K562 (cell line): ENCODE measurements around the gene UBE2H. TPM values are rescaled to one million over a fixed set of nuclear protein-coding genes. Genes with fewer than 3 reads are reported as not detected.

Source experiments
- ATAC-seq: fragments of 200-7000 bp; cut with Tn5 transposase; 3 replicates; pipeline ENCODE4 v1.9.1; 2020; ENCODE audit warnings: moderate library complexity
- BruUV-seq: library from RNA; stranded (reverse); fragments of 400-500 nt; replicated peaks from 2 replicates; lab custom pipeline; 2021; lab: Mats Ljungman, UMichigan
- CTCF ChIA-PET: fragments of 300-600 bp; formaldehyde crosslinking; extraction: SDS; loops from one replicate; lab custom pipeline; 2021; ENCODE audit warnings: low intra/inter-chr PET ratio; lab: Yijun Ruan, JAX
- POLR2A ChIA-PET: fragments of 300-600, 350-650 bp; sonication (Branson Sonifier 250); formaldehyde crosslinking; extraction: SDS; loops from one replicate; lab custom pipeline; 2021; ENCODE audit warnings: antibody characterized with exemption, inconsistent platforms; lab: Yijun Ruan, JAX
- DNase-seq, 4 experiments: peaks; one replicate each; pipeline versions ENCODE4 v3.0.0 to v3.0.0-alpha.2; 2011 to 2018; ENCODE audit warnings: low spot score in 3 of 4, mixed read lengths in 3 of 4; ENCODE audit errors: extremely low read depth in 1 of 4
- FAIRE-seq: peaks from 2 replicates; lab custom pipeline; 2011; peaks lifted over from hg19 to GRCh38; lab: Jason Lieb, UNC
- H2AFZ ChIP-seq: 2 replicates; pipeline ENCODE4 v1.6.0; 2011; ENCODE audit warnings: low read depth, low read length, control low read depth, inconsistent platforms
- H3K27ac ChIP-seq: fragments of 200-600 bp; 3 replicates; pipeline ENCODE4 v1.8.0; 2011; ENCODE audit warnings: low read depth, mild to moderate bottlenecking, control low read depth, inconsistent platforms, low read length, moderate library complexity, mixed read lengths; ENCODE audit errors: extremely low read depth
- H3K27me3 ChIP-seq, 2 experiments: fragments of 300-600 bp in 1 of 2; 2 replicates in 1 of 2; 3 replicates in 1 of 2; pipeline versions ENCODE4 v1.6.0 to v1.8.0; 2011; ENCODE audit warnings: inconsistent platforms in 2 of 2, low read length in 2 of 2, mild to moderate bottlenecking in 1 of 2, mixed read lengths in 1 of 2, moderate library complexity in 1 of 2; ENCODE audit not compliant: control insufficient read depth in 2 of 2, insufficient read depth in 2 of 2
- H3K36me3 ChIP-seq: fragments of 300-600 bp; 3 replicates; pipeline ENCODE4 v1.8.0; 2011; ENCODE audit warnings: mild to moderate bottlenecking, low read length, inconsistent platforms; ENCODE audit not compliant: control insufficient read depth, insufficient read depth
- H3K4me1 ChIP-seq, 2 experiments: fragments of 200-600 bp in 1 of 2; replicated peaks in 1 of 2; 2 replicates in 1 of 2; 3 replicates in 1 of 2; pipeline versions ENCODE4 v1.5.1 to v1.8.0; 2011; ENCODE audit warnings: inconsistent platforms in 2 of 2, low read length in 2 of 2, mild to moderate bottlenecking in 1 of 2, mixed read lengths in 1 of 2, moderate library complexity in 1 of 2; ENCODE audit not compliant: control insufficient read depth in 2 of 2, insufficient read depth in 2 of 2
- H3K4me2 ChIP-seq: 2 replicates; pipeline ENCODE4 v1.6.1; 2011; ENCODE audit warnings: low read length, control low read depth, inconsistent platforms, mixed read lengths; ENCODE audit not compliant: insufficient read depth
- H3K4me3 ChIP-seq: fragments of 200-600 bp; sonication (generic), shearing (Covaris generic); 2 replicates; pipeline ENCODE4 v1.5.1; 2016; ENCODE audit warnings: control low read depth, inconsistent platforms
- H3K79me2 ChIP-seq: fragments of 200-600 bp; 3 replicates; pipeline ENCODE4 v1.8.0; 2011; ENCODE audit warnings: low read length, inconsistent platforms; ENCODE audit not compliant: control insufficient read depth, insufficient read depth
- H3K9ac ChIP-seq, 2 experiments: 2 replicates each; pipeline versions ENCODE4 v1.6.0 to v1.6.1; 2011; ENCODE audit warnings: low read depth in 2 of 2, low read length in 2 of 2, control low read depth in 1 of 2, inconsistent platforms in 1 of 2, mild to moderate bottlenecking in 1 of 2, mixed read lengths in 1 of 2; ENCODE audit not compliant: insufficient read depth in 1 of 2
- H3K9me1 ChIP-seq: one replicate; pipeline ENCODE4 v1.6.0; 2011; ENCODE audit warnings: inconsistent platforms, mild to moderate bottlenecking, low read length, moderate library complexity; ENCODE audit not compliant: control insufficient read depth, insufficient read depth
- H3K9me3 ChIP-seq: replicated peaks from 2 replicates; pipeline ENCODE4 v1.5.1; 2011; ENCODE audit warnings: low read depth, low read length, inconsistent platforms; ENCODE audit not compliant: control insufficient read depth, insufficient read depth
- H4K20me1 ChIP-seq: replicated peaks from 2 replicates; pipeline ENCODE4 v1.6.1; 2011; ENCODE audit warnings: low read length, inconsistent platforms, mixed read lengths; ENCODE audit not compliant: control insufficient read depth, insufficient read depth
- CBX2 ChIP-seq: fragments of 200-600 bp; sonication (generic); IDR thresholded peaks from one replicate; pipeline ENCODE4 v1.6.1; 2012; ENCODE audit warnings: mild to moderate bottlenecking, low read length, inconsistent platforms; ENCODE audit not compliant: insufficient read depth, poor library complexity, severe bottlenecking
- CGGBP1 ChIP-seq: fragments of 250-450 bp; sonication (Bioruptor Pico); IDR thresholded peaks from 2 replicates; pipeline ENCODE4 v1.9.0; 2021; ENCODE audit warnings: mild to moderate bottlenecking
- FOS ChIP-seq: IDR thresholded peaks from 3 replicates; pipeline ENCODE4 v1.6.1; 2011; ENCODE audit not compliant: insufficient read length; ENCODE audit errors: extremely low read depth
- HMBOX1 ChIP-seq: sonication (generic); IDR thresholded peaks from 2 replicates; pipeline ENCODE4 v1.6.1; 2016
- HNRNPUL1 ChIP-seq: fragments of 200-400 bp; formaldehyde crosslinking; IDR thresholded peaks from 2 replicates; pipeline ENCODE4 v1.6.1; 2017; ENCODE audit warnings: low read length
- MEF2D ChIP-seq: conservative IDR thresholded peaks from 2 replicates; pipeline ENCODE4 v1.6.1; 2016; ENCODE audit warnings: low read depth, missing genetic modification characterization, missing compliant biosample characterization
- NFIC ChIP-seq: fragments of 450-650 bp; IDR thresholded peaks from 2 replicates; pipeline ENCODE4 v1.6.1; 2017; ENCODE audit warnings: mild to moderate bottlenecking, inconsistent platforms
- NONO ChIP-seq, 2 experiments: fragments of 200-400 bp in 1 of 2; fragments of 450-650 bp in 1 of 2; formaldehyde crosslinking in 1 of 2; IDR thresholded peaks; 2 replicates each; pipeline ENCODE4 v1.6.1; 2017; ENCODE audit warnings: low read depth in 2 of 2, mild to moderate bottlenecking in 2 of 2, moderate library complexity in 2 of 2, low read length in 1 of 2
- PHF20 ChIP-seq: fragments of 450-650 bp; IDR thresholded peaks from 2 replicates; pipeline ENCODE4 v1.6.1; 2018; ENCODE audit not compliant: partially characterized antibody
- PHF8 ChIP-seq: fragments of 200-600 bp; sonication (generic); IDR thresholded peaks from 2 replicates; pipeline ENCODE4 v1.6.1; 2012; ENCODE audit warnings: mixed run types, mild to moderate bottlenecking, inconsistent platforms, low read length, moderate library complexity, borderline replicate concordance
- SRSF7 ChIP-seq: fragments of 200-400 bp; formaldehyde crosslinking; optimal IDR thresholded peaks from 2 replicates; pipeline ENCODE3; 2017; ENCODE audit warnings: mild to moderate bottlenecking, low read depth, low read length
- TCF7 ChIP-seq: sonication (generic); IDR thresholded peaks from 2 replicates; pipeline ENCODE4 v1.6.1; 2016; ENCODE audit warnings: antibody characterized with exemption, borderline replicate concordance
- ZBTB17 ChIP-seq: fragments of 450-650 bp; formaldehyde crosslinking; IDR thresholded peaks from 2 replicates; pipeline ENCODE4 v1.4.0; 2020; ENCODE audit warnings: mild to moderate bottlenecking
- ZNF551 ChIP-seq: fragments of 250-450 bp; sonication (Bioruptor Pico); IDR thresholded peaks from 2 replicates; pipeline ENCODE4 v1.5.0; 2021; ENCODE audit warnings: mild to moderate bottlenecking, moderate library complexity
- ZNF561 ChIP-seq: fragments of 450-650 bp; formaldehyde crosslinking; conservative IDR thresholded peaks from 2 replicates; pipeline ENCODE4 v1.4.0; 2020; ENCODE audit warnings: mild to moderate bottlenecking, moderate library complexity
- WGBS: fragments of 100-300 bp; shearing (Covaris generic); methylation state at CpG from one replicate; pipeline ENCODE4 v1.1.6; 2016; ENCODE audit warnings: low coverage, mixed read lengths; ENCODE audit not compliant: insufficient coverage; ENCODE audit errors: missing lambda C conversion rate; 5-methylcytosine and 5-hydroxymethylcytosine counted together
- in situ Hi-C: fragments of 300-500 bp; cut with MboI; formaldehyde crosslinking; loops from 4 replicates; pipeline ENCODE4 v1.15.0; 2018; ENCODE audit warnings: inconsistent platforms, mixed read lengths
- intact Hi-C: fragments of 100-400 bp; cut with micrococcal nuclease; formaldehyde crosslinking; loops from 2 replicates; pipeline ENCODE4 v1.14.2; 2022
- polyA plus RNA-seq, 8 experiments: library from polyadenylated mRNA; depleted of rRNA in 4 of 8; stranded (reverse) in 5 of 8; unstranded in 3 of 8; fragments of >200 nt; fragmentation: Nextera tagmentation in 2 of 8; fragmentation: Illumina TruSeq in 1 of 8; extraction: Ambion mirVana in 2 of 8; extraction: Trizol in 1 of 8; gene quantifications; 2 replicates each; pipeline versions ENCODE4 v1.2.1 to v1.2.3, GENCODE V29; 2011 to 2014; ENCODE audit warnings: inconsistent platforms in 1 of 8, missing spikeins in 1 of 8
- total RNA-seq, 7 experiments: library from RNA; depleted of rRNA in 6 of 7; stranded (reverse); fragments of >200 nt in 6 of 7; fragmentation: Illumina TruSeq in 2 of 7; extraction: Trizol in 2 of 7; gene quantifications; 2 replicates each; pipeline versions ENCODE4 v1.2.1 to v1.2.3, GENCODE V29; 2011 to 2021; ENCODE audit warnings: low replicate concordance in 1 of 7
- TF ChIP-seq, protein P1 (sequence below), 2 experiments: IDR thresholded peaks; 2 replicates each; pipeline ENCODE4 v1.6.1; 2012; ENCODE audit warnings: improper control_type of control experiment in 2 of 2, low read depth in 2 of 2, low read length in 2 of 2, borderline replicate concordance in 1 of 2
- TF ChIP-seq, protein P2 (sequence below): sonication (generic); formaldehyde crosslinking; IDR thresholded peaks from 2 replicates; pipeline ENCODE4 v1.8.0; 2022; ENCODE audit warnings: missing genetic modification reagents, mild to moderate bottlenecking, borderline replicate concordance

Gene UBE2H
- total and polyA plus RNA-seq, 9 of the 15 experiments (the other 6 are each of a cell fraction or from before 2014, with no cell fraction given) = 6.3 to 33.0 (median 13.3) TPM

DNA sequence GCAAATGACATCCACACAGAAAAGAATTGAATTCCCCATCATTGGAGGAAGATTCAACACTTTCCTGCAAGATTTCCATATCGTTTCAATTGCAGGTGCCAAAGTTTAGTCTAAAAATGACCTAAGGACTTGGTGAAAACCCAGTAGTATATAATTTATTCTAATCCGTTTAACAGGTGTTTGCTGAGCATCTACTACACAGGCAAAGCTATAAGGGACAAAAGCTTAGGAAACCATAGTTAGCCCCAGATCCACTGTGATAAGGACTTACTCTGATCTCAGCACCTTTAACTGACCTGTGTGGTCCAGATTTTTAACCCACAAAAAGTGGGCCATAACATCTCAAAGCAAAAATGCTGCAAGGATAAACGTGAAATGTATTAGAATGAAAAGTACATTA, 19.1 kb downstream of the UBE2H start:
- no peaks in the 10 kb centered on the region for H4K20me1 ChIP-seq
- H3K36me3 ChIP-seq = no peaks in the 10 kb centered on the region
- intact Hi-C loops (no loop called here), in situ Hi-C loops (no loop called here)
- no peaks in the 10 kb centered on the region for H3K79me2 ChIP-seq
- no peaks in the 10 kb centered on the region for H3K9me1 ChIP-seq
- H3K27me3 ChIP-seq = no peaks in the 10 kb centered on the region
- H3K4me3 ChIP-seq = no peak overlapping the region
- FAIRE-seq (no peak), ATAC-seq (no peak), DNase-seq (no peak)
- H3K9ac ChIP-seq = no peak overlapping the region
- CTCF ChIA-PET = no interaction called here
- H2AFZ ChIP-seq = no peak overlapping the region
- no peak overlapping the region for H3K27ac ChIP-seq
- no peak for TF ChIP-seq SRSF7
- no peak for TF ChIP-seq PHF8
- TF ChIP-seq, protein P1, sequence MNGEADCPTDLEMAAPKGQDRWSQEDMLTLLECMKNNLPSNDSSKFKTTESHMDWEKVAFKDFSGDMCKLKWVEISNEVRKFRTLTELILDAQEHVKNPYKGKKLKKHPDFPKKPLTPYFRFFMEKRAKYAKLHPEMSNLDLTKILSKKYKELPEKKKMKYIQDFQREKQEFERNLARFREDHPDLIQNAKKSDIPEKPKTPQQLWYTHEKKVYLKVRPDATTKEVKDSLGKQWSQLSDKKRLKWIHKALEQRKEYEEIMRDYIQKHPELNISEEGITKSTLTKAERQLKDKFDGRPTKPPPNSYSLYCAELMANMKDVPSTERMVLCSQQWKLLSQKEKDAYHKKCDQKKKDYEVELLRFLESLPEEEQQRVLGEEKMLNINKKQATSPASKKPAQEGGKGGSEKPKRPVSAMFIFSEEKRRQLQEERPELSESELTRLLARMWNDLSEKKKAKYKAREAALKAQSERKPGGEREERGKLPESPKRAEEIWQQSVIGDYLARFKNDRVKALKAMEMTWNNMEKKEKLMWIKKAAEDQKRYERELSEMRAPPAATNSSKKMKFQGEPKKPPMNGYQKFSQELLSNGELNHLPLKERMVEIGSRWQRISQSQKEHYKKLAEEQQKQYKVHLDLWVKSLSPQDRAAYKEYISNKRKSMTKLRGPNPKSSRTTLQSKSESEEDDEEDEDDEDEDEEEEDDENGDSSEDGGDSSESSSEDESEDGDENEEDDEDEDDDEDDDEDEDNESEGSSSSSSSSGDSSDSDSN (IDR thresholded peaks at IDR 0.05; ENCODE audit: borderline replicate concordance in 1 of 2, low read depth in 2 of 2, low read length in 2 of 2) = no peak
- TF ChIP-seq, protein P2, sequence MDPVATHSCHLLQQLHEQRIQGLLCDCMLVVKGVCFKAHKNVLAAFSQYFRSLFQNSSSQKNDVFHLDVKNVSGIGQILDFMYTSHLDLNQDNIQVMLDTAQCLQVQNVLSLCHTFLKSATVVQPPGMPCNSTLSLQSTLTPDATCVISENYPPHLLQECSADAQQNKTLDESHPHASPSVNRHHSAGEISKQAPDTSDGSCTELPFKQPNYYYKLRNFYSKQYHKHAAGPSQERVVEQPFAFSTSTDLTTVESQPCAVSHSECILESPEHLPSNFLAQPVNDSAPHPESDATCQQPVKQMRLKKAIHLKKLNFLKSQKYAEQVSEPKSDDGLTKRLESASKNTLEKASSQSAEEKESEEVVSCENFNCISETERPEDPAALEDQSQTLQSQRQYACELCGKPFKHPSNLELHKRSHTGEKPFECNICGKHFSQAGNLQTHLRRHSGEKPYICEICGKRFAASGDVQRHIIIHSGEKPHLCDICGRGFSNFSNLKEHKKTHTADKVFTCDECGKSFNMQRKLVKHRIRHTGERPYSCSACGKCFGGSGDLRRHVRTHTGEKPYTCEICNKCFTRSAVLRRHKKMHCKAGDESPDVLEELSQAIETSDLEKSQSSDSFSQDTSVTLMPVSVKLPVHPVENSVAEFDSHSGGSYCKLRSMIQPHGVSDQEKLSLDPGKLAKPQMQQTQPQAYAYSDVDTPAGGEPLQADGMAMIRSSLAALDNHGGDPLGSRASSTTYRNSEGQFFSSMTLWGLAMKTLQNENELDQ = no peak
- no peak for TF ChIP-seq NFIC
- TF ChIP-seq NONO (IDR thresholded peaks at IDR 0.05; ENCODE audit: low read depth in 2 of 2, low read length in 1 of 2) = no peak
- TF ChIP-seq HNRNPUL1 = no peak
- no peak for TF ChIP-seq ZNF551 (CRISPR knock-in tag)
- no peak for TF ChIP-seq FOS
- no peak for TF ChIP-seq MEF2D (tag)
- TF ChIP-seq HMBOX1 = no peak
- no peak for TF ChIP-seq CGGBP1 (CRISPR knock-in tag)
- no peak for TF ChIP-seq CBX2
- no peak for TF ChIP-seq ZNF561 (CRISPR knock-in tag)
- TF ChIP-seq TCF7 = no peak
- no peak for TF ChIP-seq ZBTB17 (CRISPR knock-in tag)
- no peak for TF ChIP-seq PHF20
- no peak overlapping the region for H3K4me2 ChIP-seq
- POLR2A ChIA-PET = interaction anchor here (0.8 to 1.5 kb wide), 5 partner anchors 9 to 19 kb away, joined by 3 to 4 read pairs (median 3); no protein-coding TSS in a partner anchor
- 15% methylated on average over 3 of the region's 3 CpGs for WGBS
- H3K9me3 ChIP-seq = no peaks in the 10 kb centered on the region
- BruUV-seq = no TSS peak
- H3K4me1 ChIP-seq = no peaks in the 10 kb centered on the region
